Mesenchymal stem cell (in vitro differentiated cells and primary cell): ENCODE results near the gene CYTH2.

Experiments
- DNase-seq: peaks from one replicate; pipeline ENCODE4 v3.0.0-alpha.2; 2013
- H2AFZ ChIP-seq: one replicate; pipeline ENCODE4 v1.6.1; 2013; ENCODE audit warnings: low read depth, mild to moderate bottlenecking, control low read depth, inconsistent platforms, low read length, moderate library complexity
- H2AK5ac ChIP-seq: 2 replicates; pipeline ENCODE4 v1.6.1; 2013; ENCODE audit warnings: low read length, moderate library complexity, mild to moderate bottlenecking, inconsistent platforms; ENCODE audit not compliant: severe bottlenecking
- H2BK120ac ChIP-seq: one replicate; pipeline ENCODE4 v1.6.1; 2013; ENCODE audit warnings: low read depth, mild to moderate bottlenecking, inconsistent platforms, low read length, moderate library complexity
- H2BK12ac ChIP-seq, 2 experiments: one replicate each; pipeline ENCODE4 v1.6.1; 2013; ENCODE audit warnings: inconsistent platforms in 2 of 2, low read length in 2 of 2, mild to moderate bottlenecking in 2 of 2, moderate library complexity in 2 of 2, control low read depth in 1 of 2
- H2BK15ac ChIP-seq: one replicate; pipeline ENCODE4 v1.6.1; 2013; ENCODE audit warnings: mild to moderate bottlenecking, low read depth, inconsistent platforms; ENCODE audit not compliant: poor library complexity, severe bottlenecking
- H2BK5ac ChIP-seq: 2 replicates; pipeline ENCODE4 v1.6.1; 2013; ENCODE audit warnings: low read depth, mild to moderate bottlenecking, low read length, control low read depth, inconsistent platforms; ENCODE audit not compliant: poor library complexity, severe bottlenecking
- H3K14ac ChIP-seq, 2 experiments: one replicate each; pipeline ENCODE4 v1.6.1; 2013; ENCODE audit warnings: inconsistent platforms in 2 of 2, low read length in 2 of 2, control low read depth in 1 of 2, mild to moderate bottlenecking in 1 of 2, moderate library complexity in 1 of 2
- H3K18ac ChIP-seq, 2 experiments: one replicate each; pipeline ENCODE4 v1.6.1; 2013; ENCODE audit warnings: inconsistent platforms in 2 of 2, low read length in 2 of 2, control low read depth in 1 of 2, low read depth in 1 of 2, mild to moderate bottlenecking in 1 of 2
- H3K23ac ChIP-seq, 2 experiments: one replicate each; pipeline ENCODE4 v1.6.1; 2013; ENCODE audit warnings: inconsistent platforms in 2 of 2, low read length in 2 of 2, mild to moderate bottlenecking in 2 of 2, moderate library complexity in 2 of 2, control low read depth in 1 of 2
- H3K27ac ChIP-seq: 2 replicates; pipeline ENCODE4 v1.5.1; 2013; ENCODE audit warnings: mild to moderate bottlenecking, moderate library complexity, low read length, control low read depth, inconsistent platforms; ENCODE audit not compliant: poor library complexity, severe bottlenecking
- H3K27me3 ChIP-seq, 2 experiments: 2 replicates each; pipeline versions ENCODE4 v1.6.1 to v1.7.0; 2013; ENCODE audit warnings: low read length in 2 of 2, mild to moderate bottlenecking in 2 of 2, moderate library complexity in 2 of 2, control low read depth in 1 of 2, inconsistent platforms in 1 of 2; ENCODE audit not compliant: control insufficient read depth in 1 of 2, insufficient read depth in 1 of 2
- H3K36me3 ChIP-seq, 2 experiments: 2 replicates each; pipeline versions ENCODE4 v1.6.1 to v1.7.0; 2013; ENCODE audit warnings: low read length in 2 of 2, control low read depth in 1 of 2, inconsistent platforms in 1 of 2, low read depth in 1 of 2, mild to moderate bottlenecking in 1 of 2; ENCODE audit not compliant: insufficient read depth in 2 of 2, control insufficient read depth in 1 of 2
- H3K4ac ChIP-seq, 2 experiments: one replicate each; pipeline ENCODE4 v1.6.1; 2013; ENCODE audit warnings: inconsistent platforms in 2 of 2, low read length in 2 of 2, mild to moderate bottlenecking in 2 of 2, moderate library complexity in 2 of 2, control low read depth in 1 of 2, low read depth in 1 of 2
- H3K4me1 ChIP-seq: 2 replicates; pipeline ENCODE4 v1.6.1; 2013; ENCODE audit warnings: low read depth, low read length, control low read depth; ENCODE audit not compliant: control insufficient read depth, insufficient read depth
- H3K4me2 ChIP-seq: 2 replicates; pipeline ENCODE4 v1.6.1; 2013; ENCODE audit warnings: low read length, mild to moderate bottlenecking, inconsistent platforms; ENCODE audit not compliant: poor library complexity, severe bottlenecking
- H3K4me3 ChIP-seq, 2 experiments: 2 replicates each; pipeline versions ENCODE4 v1.5.1 to v1.7.0; 2013; ENCODE audit warnings: low read length in 2 of 2, mild to moderate bottlenecking in 2 of 2, control low read depth in 1 of 2, low read depth in 1 of 2; ENCODE audit not compliant: insufficient read depth in 1 of 2
- H3K79me1 ChIP-seq: replicated peaks from 2 replicates; pipeline ENCODE4 v1.6.1; 2013; ENCODE audit warnings: mild to moderate bottlenecking, control low read depth, low read length, inconsistent platforms; ENCODE audit not compliant: poor library complexity, severe bottlenecking
- H3K9ac ChIP-seq: 2 replicates; pipeline ENCODE4 v1.7.0; 2013; ENCODE audit warnings: mild to moderate bottlenecking, low read length, moderate library complexity
- H3K9me3 ChIP-seq: 2 replicates; pipeline ENCODE4 v1.7.0; 2013; ENCODE audit warnings: mild to moderate bottlenecking, low read length; ENCODE audit not compliant: control insufficient read depth
- H4K8ac ChIP-seq: one replicate; pipeline ENCODE4 v1.6.1; 2013; ENCODE audit warnings: inconsistent platforms, mild to moderate bottlenecking, low read length, moderate library complexity
- H4K91ac ChIP-seq: one replicate; pipeline ENCODE4 v1.6.1; 2013; ENCODE audit warnings: mild to moderate bottlenecking, low read length, inconsistent platforms
- WGBS: methylation state at CpG from one replicate; pipeline ENCODE4 v1.1.7; 2013; ENCODE audit warnings: mixed read lengths; 5-methylcytosine and 5-hydroxymethylcytosine counted together

The CYTH2 gene

GRCh38 chr19:48497728-48498594 lies 28.8 kb downstream of the CYTH2 start:
- H3K23ac ChIP-seq, result no peak overlapping the region
- DNase-seq, result no peak
- H3K79me1 ChIP-seq, result no peaks in the 10 kb centered on the region
- H3K4me1 ChIP-seq, result peaks cover 16% of the 10 kb centered on the region
- H3K14ac ChIP-seq, result no peak overlapping the region
- H3K4ac ChIP-seq, result no peak overlapping the region
- H3K27ac ChIP-seq, result no peak overlapping the region
- H3K18ac ChIP-seq, result no peak overlapping the region
- H2BK120ac ChIP-seq, result no peak overlapping the region
- no peak overlapping the region for H3K4me2 ChIP-seq
- no peaks in the 10 kb centered on the region for H3K9me3 ChIP-seq
- H2BK12ac ChIP-seq, result no peak overlapping the region
- no peak overlapping the region for H4K91ac ChIP-seq
- H2AK5ac ChIP-seq, result no peak overlapping the region
- no peak overlapping the region for H2AFZ ChIP-seq
- no peak overlapping the region for H4K8ac ChIP-seq
- H3K4me3 ChIP-seq, result no peak overlapping the region
- H3K9ac ChIP-seq, result no peak overlapping the region
- no peak overlapping the region for H2BK5ac ChIP-seq
- H2BK15ac ChIP-seq, result peak overlapping the region; percentile 41
- WGBS, result 88% methylated on average over 46 of the region's 46 CpGs
- no peaks in the 10 kb centered on the region for H3K36me3 ChIP-seq
- H3K27me3 ChIP-seq, result peaks cover 27 to 51% of the 10 kb centered on the region in 2 experiments

DNA sequence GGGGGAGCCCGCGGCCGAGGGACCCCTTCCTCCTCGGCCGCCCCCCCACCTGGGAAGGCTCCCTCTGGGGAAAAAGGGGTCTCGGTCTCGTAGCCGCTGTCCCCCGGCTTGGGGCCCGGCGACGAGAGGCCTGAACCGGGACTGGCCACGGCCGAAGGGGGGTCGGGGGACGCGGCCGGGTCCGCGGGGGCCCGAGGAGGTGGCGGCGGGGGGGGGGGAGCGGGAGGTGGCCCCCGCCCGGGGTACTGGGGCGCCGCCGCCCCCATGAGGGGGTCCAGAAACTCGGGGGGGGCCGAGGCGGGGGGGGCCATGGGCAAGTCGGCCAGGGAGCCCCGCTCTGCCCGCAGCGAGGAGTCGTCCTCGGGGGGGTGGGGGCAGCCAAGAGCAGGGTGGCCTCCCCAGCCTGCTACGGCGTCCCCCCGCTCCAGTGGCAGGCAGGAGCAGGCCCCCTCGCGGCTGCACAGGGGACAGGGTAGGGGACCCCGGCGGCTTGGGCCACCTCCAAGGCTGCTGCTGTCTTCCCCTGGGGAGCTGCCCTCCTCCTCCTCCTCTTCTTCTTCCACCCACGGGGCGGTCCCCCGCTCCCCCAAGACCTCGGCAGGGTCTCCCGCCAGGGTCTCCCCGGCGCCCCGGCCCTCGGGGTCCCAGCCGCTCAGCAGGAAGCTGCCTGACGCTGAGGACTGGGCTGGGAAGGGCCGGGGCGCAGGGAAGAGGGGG lies 29.6 kb downstream of the CYTH2 start:
- Histone ChIP-seq H3K14ac (no peak overlapping the region), H3K4me1 (peaks cover 14% of the 10 kb centered on the region), H2AFZ (no peak overlapping the region), H3K4me2 (no peak overlapping the region), H3K18ac (no peak overlapping the region), H3K9ac (no peak overlapping the region), H2BK15ac (peak overlapping the region; percentile 41), H3K27ac (no peak overlapping the region), H2AK5ac (no peak overlapping the region), H4K8ac (no peak overlapping the region), H3K4me3 (no peak overlapping the region), H3K27me3 (peaks cover 27 to 51% of the 10 kb centered on the region in 2 experiments), H3K23ac (no peak overlapping the region), H2BK12ac (no peak overlapping the region), H3K9me3 (no peaks in the 10 kb centered on the region), H3K79me1 (no peaks in the 10 kb centered on the region), H3K36me3 (no peaks in the 10 kb centered on the region), H4K91ac (no peak overlapping the region), H3K4ac (no peak overlapping the region), H2BK120ac (no peak overlapping the region), H2BK5ac (no peak overlapping the region)
- no peak for DNase-seq
- WGBS, result 90% methylated on average over 39 of the region's 59 CpGs

GRCh38 chr19:48499316-48500090 lies 30.3 kb downstream of the CYTH2 start:
- WGBS, result 81% methylated on average over 38 of the region's 44 CpGs
- DNase-seq, result no peak
- Histone ChIP-seq H3K9ac (no peak overlapping the region), H2AK5ac (no peak overlapping the region), H2BK12ac (no peak overlapping the region), H2BK5ac (no peak overlapping the region), H4K91ac (no peak overlapping the region), H3K36me3 (no peaks in the 10 kb centered on the region), H3K9me3 (no peaks in the 10 kb centered on the region), H3K79me1 (no peaks in the 10 kb centered on the region), H3K14ac (no peak overlapping the region), H2BK120ac (no peak overlapping the region), H4K8ac (no peak overlapping the region), H3K23ac (no peak overlapping the region), H2AFZ (no peak overlapping the region), H3K4me3 (no peak overlapping the region), H3K4me2 (no peak overlapping the region), H3K27me3 (peaks cover 24 to 45% of the 10 kb centered on the region in 2 experiments), H2BK15ac (no peak overlapping the region), H3K18ac (no peak overlapping the region), H3K4me1 (peaks cover 14% of the 10 kb centered on the region), H3K4ac (no peak overlapping the region), H3K27ac (no peak overlapping the region)
